HEK293T (cell line): ENCODE measurements around the gene KIF5C.

Experiments used
- ARNT ChIP-seq: fragments of 450-650 bp; IDR thresholded peaks from 2 replicates; pipeline ENCODE4 v1.6.1; 2017; ENCODE audit warnings: mild to moderate bottlenecking
- BHLHE40 ChIP-seq: fragments of 450-650 bp; IDR thresholded peaks from 2 replicates; pipeline ENCODE4 v1.6.1; 2016; ENCODE audit warnings: mild to moderate bottlenecking, moderate library complexity, borderline replicate concordance
- CTBP1 ChIP-seq: fragments of 450-650 bp; IDR thresholded peaks from 2 replicates; pipeline ENCODE4 v1.6.1; 2016; ENCODE audit warnings: borderline replicate concordance
- ELF4 ChIP-seq: fragments of 450-650 bp; IDR thresholded peaks from 2 replicates; pipeline ENCODE4 v1.6.1; 2017; ENCODE audit warnings: antibody characterized with exemption
- FOXA1 ChIP-seq: fragments of 450-650 bp; IDR thresholded peaks from 2 replicates; pipeline ENCODE4 v1.6.1; 2016; ENCODE audit warnings: mild to moderate bottlenecking
- FOXK2 ChIP-seq: fragments of 450-650 bp; IDR thresholded peaks from 2 replicates; pipeline ENCODE4 v1.6.1; 2016; ENCODE audit warnings: mild to moderate bottlenecking
- FOXM1 ChIP-seq: fragments of 450-650 bp; IDR thresholded peaks from 2 replicates; pipeline ENCODE4 v1.6.1; 2017; ENCODE audit warnings: mild to moderate bottlenecking, borderline replicate concordance
- LEF1 ChIP-seq: fragments of 450-650 bp; IDR thresholded peaks from 2 replicates; pipeline ENCODE4 v1.6.1; 2017; ENCODE audit warnings: mild to moderate bottlenecking, borderline replicate concordance
- NFRKB ChIP-seq: fragments of 450-650 bp; IDR thresholded peaks from 2 replicates; pipeline ENCODE4 v1.6.1; 2016; ENCODE audit warnings: mild to moderate bottlenecking, moderate library complexity
- SP1 ChIP-seq: fragments of 450-650 bp; IDR thresholded peaks from 2 replicates; pipeline ENCODE4 v1.6.1; 2017
- SUZ12 ChIP-seq: fragments of 450-650 bp; IDR thresholded peaks from 2 replicates; pipeline ENCODE4 v1.6.1; 2016; ENCODE audit warnings: mild to moderate bottlenecking
- TARDBP ChIP-seq: fragments of 450-650 bp; IDR thresholded peaks from 2 replicates; pipeline ENCODE4 v1.6.1; 2016
- ZNF384 ChIP-seq: fragments of 450-650 bp; IDR thresholded peaks from 2 replicates; pipeline ENCODE4 v1.6.1; 2016
- TF ChIP-seq, protein P1 (sequence below): fragments of 450-650 bp; IDR thresholded peaks from 2 replicates; pipeline ENCODE4 v1.6.1; 2016

DNA sequence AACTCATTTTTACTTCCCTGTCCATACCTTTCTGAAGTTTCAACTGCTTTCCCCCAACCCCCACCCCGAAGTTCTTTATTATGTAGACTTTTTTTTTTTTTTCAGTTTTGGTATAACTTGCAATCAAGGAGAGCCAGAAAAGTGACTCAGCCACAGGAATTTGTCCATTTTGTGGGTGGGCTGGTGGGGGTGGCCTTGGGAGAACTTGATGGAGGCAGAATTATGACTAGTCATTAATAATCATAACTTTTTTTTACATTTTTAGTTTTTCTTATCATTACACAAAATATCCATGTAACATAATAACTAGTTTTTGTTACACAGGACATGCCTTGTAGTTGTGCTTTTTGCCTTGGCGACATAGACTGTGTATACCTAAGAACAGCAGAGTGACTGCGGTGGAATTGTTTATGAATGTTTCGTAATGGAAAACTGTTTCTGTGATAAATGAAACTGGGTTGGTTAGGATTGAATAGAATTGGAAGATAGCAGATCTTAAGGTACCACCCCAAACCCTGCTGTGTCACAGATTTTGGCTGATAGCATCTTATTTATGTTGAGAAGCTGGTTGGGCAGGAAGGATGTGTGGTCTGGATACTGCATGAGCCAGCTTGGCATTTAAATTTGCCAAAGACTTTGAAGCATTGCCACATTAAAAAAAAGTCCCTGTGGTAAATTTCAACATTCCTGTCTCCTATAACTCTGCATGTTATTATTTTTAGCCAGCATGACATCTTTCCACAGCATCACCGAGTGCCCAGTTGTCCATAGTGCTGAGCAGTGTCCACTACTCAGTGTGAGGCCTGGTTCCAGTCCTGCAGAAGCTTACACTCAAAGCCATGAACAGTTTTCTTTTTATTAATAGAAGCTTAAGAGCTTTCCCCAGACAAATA is 194.2 kb downstream of the KIF5C start:
- TF ChIP-seq SP1 = no peak
- TF ChIP-seq TARDBP = no peak
- TF ChIP-seq, protein P1, sequence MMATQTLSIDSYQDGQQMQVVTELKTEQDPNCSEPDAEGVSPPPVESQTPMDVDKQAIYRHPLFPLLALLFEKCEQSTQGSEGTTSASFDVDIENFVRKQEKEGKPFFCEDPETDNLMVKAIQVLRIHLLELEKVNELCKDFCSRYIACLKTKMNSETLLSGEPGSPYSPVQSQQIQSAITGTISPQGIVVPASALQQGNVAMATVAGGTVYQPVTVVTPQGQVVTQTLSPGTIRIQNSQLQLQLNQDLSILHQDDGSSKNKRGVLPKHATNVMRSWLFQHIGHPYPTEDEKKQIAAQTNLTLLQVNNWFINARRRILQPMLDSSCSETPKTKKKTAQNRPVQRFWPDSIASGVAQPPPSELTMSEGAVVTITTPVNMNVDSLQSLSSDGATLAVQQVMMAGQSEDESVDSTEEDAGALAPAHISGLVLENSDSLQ = no peak
- no peak for TF ChIP-seq SUZ12
- no peak for TF ChIP-seq FOXK2
- TF ChIP-seq FOXA1 = no peak
- no peak for TF ChIP-seq FOXM1
- no peak for TF ChIP-seq NFRKB
- TF ChIP-seq ELF4 = no peak
- no peak for TF ChIP-seq ARNT
- no peak for TF ChIP-seq ZNF384
- TF ChIP-seq BHLHE40 = no peak
- TF ChIP-seq CTBP1 = no peak
- no peak for TF ChIP-seq LEF1
